NCI-H1092 treated with DMSO at 0.1 percent for 48 hours (cell line): ENCODE data around the gene USP7.

Source experiments
- DNase-seq: peaks from one replicate; lab custom pipeline; 2025; lab: John Stamatoyannopoulos, UW

The USP7 gene

GRCh38 chr16:8899709-8900317, 63.9 kb downstream of the USP7 start:
- DNase-seq = no peak

- no peak for DNase-seq
Measured at GRCh38 chr16:8898660-8899318, 64.9 kb downstream of the USP7 start.

GRCh38 chr16:8894736-8895334, 68.9 kb downstream of the USP7 start:
- DNase-seq = no peak

- no peak for DNase-seq
Measured at GRCh38 chr16:8893976-8894690, 69.6 kb downstream of the USP7 start.

GRCh38 chr16:8893426-8893825, 70.3 kb downstream of the USP7 start:
- DNase-seq = no peak

GRCh38 chr16:8892101-8892575, 71.6 kb downstream of the USP7 start:
- no peak for DNase-seq

GRCh38 chr16:8890549-8890921, 73.2 kb downstream of the USP7 start:
- no peak for DNase-seq

- no peak for DNase-seq
Measured at GRCh38 chr16:8889893-8890548, 73.7 kb downstream of the USP7 start.

GRCh38 chr16:8888951-8889892, 74.5 kb downstream of the USP7 start:
- DNase-seq = no peak

- DNase-seq = no peak
Measured at GRCh38 chr16:8887952-8888560, 75.7 kb downstream of the USP7 start.

GRCh38 chr16:8887431-8887765, 76.3 kb downstream of the USP7 start:
- no peak for DNase-seq

GRCh38 chr16:8886593-8887430, 76.9 kb downstream of the USP7 start:
- no peak for DNase-seq

- DNase-seq = peak; percentile 31
Measured at GRCh38 chr16:8885674-8886592, 77.8 kb downstream of the USP7 start.

- DNase-seq = no peak
Measured at GRCh38 chr16:8882725-8883377, 80.9 kb downstream of the USP7 start.

GRCh38 chr16:8882041-8882617, 81.6 kb downstream of the USP7 start, which contains the start of gene LITAFD:
Gene LITAFD, plus strand, starts transcription at chr16:8882351. Its CDS starts 2,005 bp downstream, at chr16:8884356.
- DNase-seq = no peak

GRCh38 chr16:8880839-8881510, 82.7 kb downstream of the USP7 start:
- DNase-seq = no peak

GRCh38 chr16:8878523-8878911, 85.2 kb downstream of the USP7 start:
- DNase-seq = no peak
